SH-SY5Y (cell line): ENCODE results near the gene JHY.

Source experiments
- GATA2 ChIP-seq: IDR thresholded peaks from 2 replicates; pipeline ENCODE4 v1.6.1; 2011; ENCODE audit warnings: mild to moderate bottlenecking, low read depth, low read length
- GATA3 ChIP-seq: IDR thresholded peaks from 2 replicates; pipeline ENCODE4 v1.6.1; 2011; ENCODE audit warnings: low read depth, mild to moderate bottlenecking, low read length, moderate library complexity

DNA sequence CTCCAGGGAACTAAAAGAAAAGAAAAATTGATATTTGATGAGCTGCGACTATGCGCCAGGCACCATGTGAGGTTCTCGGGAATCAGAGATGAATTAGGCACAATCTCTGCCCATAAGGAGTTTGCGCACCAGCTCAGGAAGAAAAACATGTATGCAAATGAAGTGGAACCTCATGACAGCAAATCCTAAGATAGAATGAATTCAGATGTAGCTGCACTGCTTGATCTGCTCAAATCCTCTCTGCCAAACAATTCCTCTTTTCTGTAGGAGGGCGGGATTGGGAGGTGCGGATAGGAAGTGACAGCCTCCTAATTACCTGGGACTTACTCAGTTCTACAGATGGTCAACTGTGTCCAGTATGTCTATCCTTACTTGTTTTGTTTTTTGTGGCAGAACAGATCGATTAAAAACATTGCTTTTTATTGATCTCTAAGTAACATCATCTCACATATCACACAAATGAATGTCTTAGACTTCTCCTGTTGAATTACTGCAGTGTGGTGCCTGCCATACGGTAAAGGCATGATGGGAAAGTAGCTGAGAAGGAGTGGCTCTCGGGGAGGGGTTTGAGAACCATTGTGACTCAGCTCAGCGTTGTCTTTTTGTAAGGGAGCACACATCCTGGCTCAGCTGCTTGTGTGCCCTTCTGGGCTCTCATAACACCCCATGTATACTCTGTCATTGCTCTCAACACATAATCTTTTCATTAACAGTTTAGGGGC, 30.3 kb upstream of the JHY start:
- TF ChIP-seq GATA2 (no peak), GATA3 (no peak)
